Smooth muscle cell (in vitro differentiated cells): Measurements from ENCODE around the gene SEC14L2. TPM values are rescaled to one million over a fixed set of nuclear protein-coding genes. Genes with fewer than 3 reads are reported as not detected.
"Not testable (repeated sequence)": the region's sequence is repeated elsewhere in the genome, so short reads cannot be mapped to it uniquely, and the experiment has no call there.

Source experiments
- DNase-seq: peaks from one replicate; lab custom pipeline; 2025; ENCODE audit not compliant: unreplicated experiment; lab: John Stamatoyannopoulos, UW
- H2AFZ ChIP-seq: fragments of 200-600 bp; sonication (generic); 2 replicates; pipeline ENCODE4 v1.6.0; 2016; ENCODE audit warnings: antibody characterized with exemption, low read depth, mild to moderate bottlenecking
- H3F3A ChIP-seq: fragments of 200-600 bp; sonication (generic); 2 replicates; pipeline ENCODE4 v1.6.0; 2017; ENCODE audit warnings: antibody characterized with exemption, low read depth
- H3K27ac ChIP-seq: fragments of 200-600 bp; sonication (generic); 2 replicates; pipeline ENCODE4 v1.5.1; 2016; ENCODE audit warnings: low read depth, mild to moderate bottlenecking
- H3K27me3 ChIP-seq: fragments of 200-600 bp; sonication (generic); 2 replicates; pipeline ENCODE4 v1.6.1; 2016; ENCODE audit warnings: low read depth, mild to moderate bottlenecking
- H3K36me3 ChIP-seq: fragments of 200-600 bp; sonication (generic); 2 replicates; pipeline ENCODE4 v1.5.1; 2016; ENCODE audit warnings: low read depth
- H3K4me1 ChIP-seq: fragments of 200-600 bp; sonication (generic); 2 replicates; pipeline ENCODE4 v1.5.1; 2016; ENCODE audit warnings: low read depth
- H3K4me2 ChIP-seq: fragments of 200-600 bp; sonication (generic); 2 replicates; pipeline ENCODE4 v1.6.0; 2016; ENCODE audit warnings: mild to moderate bottlenecking
- H3K4me3 ChIP-seq: fragments of 200-600 bp; sonication (generic); 2 replicates; pipeline ENCODE4 v1.5.1; 2016; ENCODE audit warnings: mild to moderate bottlenecking
- H3K79me2 ChIP-seq: fragments of 200-600 bp; sonication (generic); 2 replicates; pipeline ENCODE4 v1.6.0; 2016; ENCODE audit warnings: low read depth, mild to moderate bottlenecking
- H3K9ac ChIP-seq: fragments of 200-600 bp; sonication (generic); 2 replicates; pipeline ENCODE4 v1.6.0; 2016; ENCODE audit warnings: low read depth
- H3K9me3 ChIP-seq: fragments of 200-600 bp; sonication (generic); replicated peaks from 2 replicates; pipeline ENCODE4 v1.5.1; 2016; ENCODE audit warnings: low read depth
- H4K20me1 ChIP-seq: fragments of 200-600 bp; sonication (generic); 2 replicates; pipeline ENCODE4 v1.6.0; 2016; ENCODE audit warnings: low read depth
- WGBS: methylation state at CpG from one replicate; pipeline ENCODE4 v1.1.7; 2016; ENCODE audit warnings: low lambda C conversion rate; 5-methylcytosine and 5-hydroxymethylcytosine counted together
- polyA plus RNA-seq: library from polyadenylated mRNA; unstranded; fragments of >200 nt; fragmentation: Nextera tagmentation; extraction: Ambion mirVana; gene quantifications from 2 replicates; pipeline ENCODE4 v1.2.1, GENCODE V29; 2016
- total RNA-seq: library from RNA; depleted of rRNA; stranded (reverse); fragments of >200 nt; gene quantifications from 2 replicates; pipeline ENCODE4 v1.2.3, GENCODE V29; 2014
- TF ChIP-seq, protein P1 (sequence below): fragments of 200-600 bp; sonication (generic); IDR thresholded peaks from 2 replicates; pipeline ENCODE4 v1.5.1; 2017; ENCODE audit warnings: borderline replicate concordance, mild to moderate bottlenecking, antibody characterized with exemption; ENCODE audit not compliant: insufficient read depth, poor library complexity, severe bottlenecking

The SEC14L2 gene
- total and polyA plus RNA-seq, 2 experiments from 2014 or later, result 8.2 to 15.1 TPM

DNA sequence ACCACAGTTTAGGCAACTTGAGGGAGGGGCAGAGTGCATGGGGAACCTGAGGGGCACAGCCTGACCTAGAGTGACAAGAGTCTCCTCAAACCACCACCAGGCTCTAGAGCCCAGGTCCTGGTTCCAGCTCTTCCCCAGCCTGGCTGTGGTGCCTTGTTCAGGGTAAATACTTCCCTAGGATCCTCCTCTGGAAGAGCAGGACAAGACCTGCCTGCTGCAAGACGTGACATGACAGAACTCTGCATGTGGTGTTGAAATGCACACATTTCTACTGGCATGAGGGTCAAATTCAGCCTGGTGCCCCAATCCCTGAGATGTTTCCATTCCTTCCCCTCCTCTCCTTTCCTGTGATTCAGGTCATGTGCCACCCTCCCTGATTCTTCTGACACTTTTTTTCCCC lies 3.3 kb downstream of the SEC14L2 start:
- Histone ChIP-seq H3K9me3 (no peaks in the 10 kb centered on the region), H3K79me2 (no peaks in the 10 kb centered on the region), H3K36me3 (no peaks in the 10 kb centered on the region), H3K4me3 (no peak overlapping the region), H3K9ac (no peak overlapping the region), H2AFZ (no peak overlapping the region), H3K27ac (no peak overlapping the region), H3K27me3 (no peaks in the 10 kb centered on the region), H3K4me2 (no peak overlapping the region), H3K4me1 (peaks cover 9% of the 10 kb centered on the region), H3F3A (no peaks in the 10 kb centered on the region), H4K20me1 (peaks cover 52% of the 10 kb centered on the region)
- TF ChIP-seq, protein P1, sequence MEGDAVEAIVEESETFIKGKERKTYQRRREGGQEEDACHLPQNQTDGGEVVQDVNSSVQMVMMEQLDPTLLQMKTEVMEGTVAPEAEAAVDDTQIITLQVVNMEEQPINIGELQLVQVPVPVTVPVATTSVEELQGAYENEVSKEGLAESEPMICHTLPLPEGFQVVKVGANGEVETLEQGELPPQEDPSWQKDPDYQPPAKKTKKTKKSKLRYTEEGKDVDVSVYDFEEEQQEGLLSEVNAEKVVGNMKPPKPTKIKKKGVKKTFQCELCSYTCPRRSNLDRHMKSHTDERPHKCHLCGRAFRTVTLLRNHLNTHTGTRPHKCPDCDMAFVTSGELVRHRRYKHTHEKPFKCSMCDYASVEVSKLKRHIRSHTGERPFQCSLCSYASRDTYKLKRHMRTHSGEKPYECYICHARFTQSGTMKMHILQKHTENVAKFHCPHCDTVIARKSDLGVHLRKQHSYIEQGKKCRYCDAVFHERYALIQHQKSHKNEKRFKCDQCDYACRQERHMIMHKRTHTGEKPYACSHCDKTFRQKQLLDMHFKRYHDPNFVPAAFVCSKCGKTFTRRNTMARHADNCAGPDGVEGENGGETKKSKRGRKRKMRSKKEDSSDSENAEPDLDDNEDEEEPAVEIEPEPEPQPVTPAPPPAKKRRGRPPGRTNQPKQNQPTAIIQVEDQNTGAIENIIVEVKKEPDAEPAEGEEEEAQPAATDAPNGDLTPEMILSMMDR, result no peak
- 89% methylated on average over 1 of the region's 1 CpG for WGBS
- DNase-seq, result no peak

DNA sequence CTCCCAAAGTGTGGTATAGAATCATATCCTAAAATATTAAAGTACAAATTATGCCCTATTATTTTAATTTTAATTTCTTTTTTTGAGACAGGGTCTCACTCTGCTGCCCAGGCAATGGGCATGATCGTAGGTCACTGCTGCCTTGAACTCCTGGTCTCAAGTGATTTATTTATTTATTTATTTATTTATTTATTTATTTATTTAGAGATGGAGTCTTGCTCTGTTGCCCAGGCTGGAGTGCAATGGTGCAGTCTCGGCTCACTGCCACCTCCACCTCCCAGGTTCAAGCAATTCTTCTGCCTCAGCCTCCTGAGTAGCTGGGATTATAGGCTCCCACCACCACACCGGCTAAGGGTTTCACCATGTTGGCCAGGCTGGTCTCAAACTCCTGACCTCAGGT lies 4.2 kb downstream of the SEC14L2 start:
- not testable (repeated sequence) for H3K79me2 ChIP-seq, H3K27me3 ChIP-seq, H2AFZ ChIP-seq, DNase-seq, H3K4me2 ChIP-seq, H3K36me3 ChIP-seq, H3K27ac ChIP-seq, H3F3A ChIP-seq, H3K9ac ChIP-seq, H3K4me3 ChIP-seq, H3K4me1 ChIP-seq, H3K9me3 ChIP-seq
- 100% methylated on average over 3 of the region's 3 CpGs for WGBS
- peaks cover 59% of the 10 kb centered on the region for H4K20me1 ChIP-seq

DNA sequence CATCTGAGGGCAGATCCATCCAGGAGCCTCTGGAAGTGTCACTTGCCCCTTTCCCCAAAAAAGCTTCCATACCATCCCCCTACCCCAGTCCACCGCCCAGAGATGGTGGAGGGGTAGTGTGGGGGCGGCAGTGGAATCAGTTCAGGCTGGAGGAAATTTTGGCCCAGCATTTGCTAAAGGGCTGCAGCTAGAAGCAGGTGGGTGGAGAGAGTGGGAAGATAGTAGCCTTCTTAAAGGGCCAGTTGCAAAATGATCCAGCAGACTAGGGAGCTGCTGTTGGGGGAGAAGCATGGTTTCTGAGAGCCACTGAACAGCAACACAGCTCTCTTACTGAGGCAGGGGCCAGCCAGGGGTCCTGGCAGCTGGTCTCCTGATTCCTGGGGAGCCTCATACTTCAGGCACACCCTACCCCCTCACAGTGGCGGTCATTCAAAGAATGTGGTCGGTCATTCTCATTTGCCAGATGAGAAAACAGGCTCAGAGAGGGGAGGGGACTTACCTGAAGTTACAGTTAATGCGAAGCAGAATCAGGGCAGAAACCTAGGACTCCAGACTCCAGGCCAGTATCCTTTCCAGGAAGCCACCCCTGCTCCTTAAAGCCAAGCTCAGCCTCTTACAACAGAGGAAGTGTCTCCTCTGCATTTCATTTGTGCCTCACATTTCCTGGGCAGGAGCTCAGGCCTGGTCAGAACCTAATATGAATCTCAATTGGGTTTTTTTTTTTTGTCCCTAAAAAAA lies 5.4 kb downstream of the SEC14L2 start:
- DNase-seq, result no peak
- no peaks in the 10 kb centered on the region for H3K79me2 ChIP-seq
- H4K20me1 ChIP-seq, result peaks cover 59% of the 10 kb centered on the region
- no peak overlapping the region for H3K9ac ChIP-seq
- TF ChIP-seq, protein P1, result no peak
- no peak overlapping the region for H3K27ac ChIP-seq
- WGBS, result 48% methylated on average over 5 of the region's 5 CpGs
- no peak overlapping the region for H3K4me3 ChIP-seq
- H3K4me1 ChIP-seq, result peaks cover 9% of the 10 kb centered on the region
- H3K4me2 ChIP-seq, result no peak overlapping the region
- H3K27me3 ChIP-seq, result no peaks in the 10 kb centered on the region
- no peak overlapping the region for H2AFZ ChIP-seq
- H3K36me3 ChIP-seq, result no peaks in the 10 kb centered on the region
- no peaks in the 10 kb centered on the region for H3K9me3 ChIP-seq
- no peaks in the 10 kb centered on the region for H3F3A ChIP-seq

DNA sequence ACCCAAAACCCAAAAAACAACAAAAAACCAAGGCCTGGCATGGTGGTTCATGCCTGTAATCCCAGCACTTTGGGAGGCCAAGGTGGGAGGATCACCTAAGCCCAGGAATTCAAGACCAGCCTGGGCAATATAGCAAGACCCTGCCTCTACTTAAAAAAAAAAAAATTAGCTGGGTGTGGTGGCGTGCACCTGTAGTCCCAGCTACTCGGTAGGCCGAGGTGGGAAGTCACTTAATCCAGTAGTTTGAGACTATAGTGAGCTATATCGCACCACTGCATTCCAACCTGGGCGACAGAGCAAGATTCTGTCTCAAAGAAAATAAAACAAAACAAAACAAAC lies 5.9 kb downstream of the SEC14L2 start:
- not testable (repeated sequence) for H3K4me3 ChIP-seq, DNase-seq, H3K4me2 ChIP-seq, H3K27me3 ChIP-seq, H3F3A ChIP-seq, H3K27ac ChIP-seq, H3K4me1 ChIP-seq, H3K9ac ChIP-seq, H3K79me2 ChIP-seq, H3K9me3 ChIP-seq, H2AFZ ChIP-seq, H3K36me3 ChIP-seq
- H4K20me1 ChIP-seq, result peaks cover 55% of the 10 kb centered on the region
- WGBS, result 97% methylated on average over 5 of the region's 5 CpGs
